Activated T-cell treated with anti-CD3 and anti-CD28 coated beads for 1 hour (primary cell): Measurements from ENCODE around the gene PCBD1.

ENCODE experiments used
- DNase-seq: peaks from one replicate; pipeline ENCODE4 v3.0.0-alpha.2; 2020; ENCODE audit warnings: low read depth

PCBD1 gene

DNA sequence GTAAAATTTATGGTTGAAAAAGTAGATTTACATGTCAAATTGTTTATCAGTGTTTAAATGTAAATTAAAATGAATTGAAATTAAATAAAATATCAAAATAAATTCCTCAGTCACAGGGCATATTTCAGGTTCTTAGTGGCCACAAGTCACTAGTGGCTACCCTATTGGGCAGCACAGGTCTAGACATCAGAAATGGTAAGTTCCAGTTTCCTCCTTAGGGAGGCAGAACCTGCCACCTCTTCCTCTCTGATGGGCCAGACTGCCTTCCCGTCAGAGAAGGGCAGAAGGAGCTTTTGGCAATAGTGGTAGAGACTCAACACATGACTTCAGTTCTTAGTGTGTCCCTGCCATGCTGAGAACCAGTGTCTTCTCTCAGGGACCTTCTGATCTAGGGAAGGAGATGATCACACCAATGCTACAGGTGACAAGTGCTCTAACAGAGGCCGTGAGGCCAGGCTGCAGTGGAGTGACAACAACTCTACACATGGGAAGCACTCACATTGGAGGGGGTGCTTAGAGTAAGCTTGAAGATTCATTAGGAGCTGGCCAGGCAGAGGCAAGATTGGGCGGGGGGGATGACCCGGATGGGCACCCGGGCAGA is 14.4 kb upstream of the PCBD1 start:
- DNase-seq: no peak

DNA sequence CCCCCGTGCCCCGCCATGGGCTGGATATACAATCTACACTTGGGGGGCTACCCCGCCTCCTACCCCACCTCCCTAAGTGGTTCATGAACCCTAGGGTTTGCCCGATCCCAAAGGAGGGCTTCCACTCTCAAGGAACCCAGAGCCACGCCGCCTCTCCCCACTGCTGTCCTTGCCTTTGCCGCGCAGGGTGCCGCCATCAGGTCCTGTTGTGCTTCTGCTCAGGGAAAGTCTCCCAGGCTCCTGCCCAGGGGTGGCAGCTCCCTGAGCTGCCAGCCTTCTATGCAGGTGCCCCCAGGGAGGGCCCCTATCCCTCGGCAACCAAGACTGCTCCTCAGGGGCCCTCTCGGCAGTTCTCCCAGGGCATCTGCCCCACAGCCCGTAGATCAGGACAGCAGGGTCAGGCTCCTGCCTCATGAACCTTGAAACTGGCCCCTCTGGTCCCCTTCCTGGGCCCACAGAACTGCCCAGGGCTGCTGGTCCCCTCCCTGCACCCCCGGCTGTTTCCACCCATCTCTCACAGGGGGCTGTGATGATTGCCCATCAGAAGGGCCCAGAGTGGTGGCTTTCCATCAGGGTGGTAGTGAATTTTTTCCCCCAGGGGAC is 13.0 kb upstream of the PCBD1 start:
- DNase-seq: no peak

DNA sequence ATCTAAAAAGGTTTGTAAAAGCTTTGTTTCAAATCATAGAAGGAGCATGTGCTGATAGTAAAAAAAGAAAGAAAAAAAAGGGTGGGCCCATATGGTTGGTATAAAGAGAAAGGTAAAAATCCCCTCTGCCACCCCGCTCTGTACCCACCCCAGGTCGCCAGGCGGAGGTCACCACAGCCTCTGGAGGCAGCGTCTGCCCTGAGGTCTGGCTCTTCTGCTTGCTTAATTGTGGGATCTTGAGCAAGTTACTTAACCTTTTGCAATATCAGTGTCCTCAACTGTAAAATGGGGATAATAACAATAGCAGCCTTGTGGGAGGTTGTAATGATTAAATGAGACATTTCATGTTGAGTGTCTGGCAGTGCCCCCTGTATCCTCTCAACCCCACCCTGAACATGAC is 10.7 kb upstream of the PCBD1 start:
- DNase-seq: no peak

DNA sequence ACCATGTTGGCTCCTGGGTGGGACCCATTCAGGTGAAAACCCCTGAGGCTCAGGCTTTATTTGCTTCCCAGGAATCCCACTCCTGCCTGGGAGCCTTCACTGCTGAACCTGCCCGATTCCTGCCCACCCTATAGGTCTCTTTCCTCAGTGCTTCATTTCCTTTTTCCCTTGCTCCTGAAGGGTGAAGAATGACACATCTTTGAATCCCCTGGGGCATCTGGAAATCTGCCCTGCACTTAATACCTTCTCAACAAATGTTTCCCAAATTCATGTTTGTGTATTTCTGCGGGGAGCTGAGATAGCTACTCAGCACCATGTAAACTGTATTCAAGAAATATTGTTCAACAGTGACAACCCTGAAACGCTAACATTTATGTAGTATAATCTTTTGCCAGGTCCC is 10.3 kb upstream of the PCBD1 start:
- no peak for DNase-seq

DNA sequence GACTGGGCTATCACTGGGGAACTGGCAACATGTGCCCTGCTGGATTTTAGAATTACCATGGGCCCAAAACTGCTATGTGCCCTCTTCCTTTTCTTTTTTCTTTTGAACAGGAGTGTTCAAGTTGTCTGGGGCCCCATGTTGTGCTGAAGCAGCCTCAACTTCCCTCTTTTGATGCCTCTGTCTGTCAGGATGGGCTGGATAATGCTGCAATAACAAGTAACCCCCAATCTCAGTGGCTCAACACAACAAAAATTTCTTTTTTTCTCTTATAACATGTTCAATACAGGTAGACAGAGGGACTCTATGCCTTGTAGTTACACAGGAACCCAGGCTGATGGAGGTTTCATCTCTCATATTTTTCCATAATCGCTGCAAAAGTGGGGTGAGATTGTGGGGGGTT is 8.2 kb upstream of the PCBD1 start:
- DNase-seq: no peak

DNA sequence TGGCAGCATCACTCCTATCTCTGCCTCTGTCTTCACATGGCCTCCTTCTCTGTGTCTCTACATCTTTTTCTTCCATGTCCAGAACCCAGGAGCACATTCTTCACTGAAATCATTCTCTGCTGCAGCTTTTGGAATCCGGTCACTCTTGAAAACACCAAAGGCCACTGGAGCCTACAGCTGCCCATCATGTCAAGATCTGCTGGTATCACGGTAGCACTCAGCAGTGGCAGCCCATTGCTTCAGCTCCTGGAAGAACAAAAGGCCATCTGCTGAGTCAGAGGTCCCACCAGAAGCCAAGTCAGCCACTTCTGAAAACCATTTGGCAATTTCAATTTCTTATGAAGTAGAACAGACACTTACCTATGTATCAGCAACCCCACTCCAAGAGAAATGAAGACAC is 6.1 kb upstream of the PCBD1 start:
- DNase-seq: no peak

DNA sequence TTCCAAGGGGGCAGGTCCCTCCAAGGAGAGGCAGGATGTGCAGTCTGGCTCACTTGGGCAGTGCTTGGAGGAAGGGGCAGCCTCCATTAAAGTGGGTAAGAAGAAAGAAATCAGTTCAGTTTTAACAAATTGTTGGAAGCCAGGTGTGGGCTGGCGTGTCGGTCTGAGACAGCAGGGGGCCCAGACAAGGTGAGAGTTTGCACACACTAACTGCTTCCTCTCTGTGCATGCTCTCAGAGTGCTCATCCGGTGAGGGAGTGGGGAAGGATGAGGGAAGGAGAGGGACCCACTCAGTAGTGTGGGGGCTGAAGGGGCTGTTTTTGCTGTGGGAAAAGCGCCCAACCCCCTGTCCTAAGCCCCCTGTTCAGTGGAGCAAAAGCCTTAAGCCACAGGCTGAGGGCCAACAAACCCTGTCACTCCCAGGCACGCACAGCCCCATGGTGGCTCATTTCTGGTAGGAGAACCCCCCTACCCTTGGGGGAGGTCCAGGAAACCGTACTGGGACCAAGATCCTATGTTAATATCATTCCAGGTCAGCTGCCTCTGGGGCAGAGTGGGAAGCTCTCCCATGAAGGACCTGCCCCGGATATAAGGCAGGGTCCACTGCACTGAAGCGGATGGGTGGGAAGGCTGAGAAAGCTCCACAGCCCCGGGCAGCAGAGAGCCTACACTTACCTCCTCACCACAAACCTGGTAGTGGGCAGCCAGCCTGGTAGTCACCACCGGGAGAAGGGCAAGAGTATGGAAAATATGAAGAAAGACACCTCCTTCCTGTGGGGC is 5.1 kb upstream of the PCBD1 start:
- no peak for DNase-seq

DNA sequence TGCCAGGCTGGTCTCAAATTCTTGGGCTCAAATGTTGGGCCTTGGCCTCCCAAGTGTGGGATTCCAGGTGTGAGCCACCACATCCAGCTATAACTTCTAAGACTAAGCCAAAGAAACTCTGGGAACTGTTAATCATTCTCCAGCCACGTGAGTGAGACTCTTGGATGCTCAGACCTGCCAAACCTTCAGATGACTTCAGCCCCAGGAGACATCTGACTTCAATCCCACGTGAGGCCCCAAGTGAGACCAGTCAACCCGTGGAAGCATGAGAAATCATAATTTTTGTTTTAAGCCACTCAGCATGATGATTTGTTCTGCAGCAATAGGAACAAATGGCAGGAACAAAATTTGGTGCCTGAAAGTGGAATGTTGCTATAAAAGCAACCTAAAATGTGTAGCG is 4.3 kb upstream of the PCBD1 start:
- DNase-seq: no peak

DNA sequence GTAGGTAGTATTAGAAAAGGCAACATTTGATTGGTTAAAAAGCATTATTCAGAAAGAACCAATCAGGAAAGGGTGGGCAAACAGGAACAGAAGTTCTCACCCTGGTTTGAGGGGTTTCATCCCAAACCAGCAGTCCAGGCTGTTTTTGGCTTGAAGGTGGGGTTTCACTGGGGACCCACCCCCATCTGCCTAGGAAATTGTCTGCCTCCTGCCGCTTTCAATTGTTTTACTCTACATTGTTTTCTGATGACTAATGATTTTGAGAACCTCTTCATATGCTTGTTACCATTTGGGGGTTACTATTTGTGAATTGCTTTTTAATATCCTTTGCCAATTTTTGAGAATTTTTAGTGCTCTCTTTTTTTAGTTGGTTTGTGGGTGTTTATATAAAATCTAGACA is 3.3 kb upstream of the PCBD1 start:
- DNase-seq: no peak

DNA sequence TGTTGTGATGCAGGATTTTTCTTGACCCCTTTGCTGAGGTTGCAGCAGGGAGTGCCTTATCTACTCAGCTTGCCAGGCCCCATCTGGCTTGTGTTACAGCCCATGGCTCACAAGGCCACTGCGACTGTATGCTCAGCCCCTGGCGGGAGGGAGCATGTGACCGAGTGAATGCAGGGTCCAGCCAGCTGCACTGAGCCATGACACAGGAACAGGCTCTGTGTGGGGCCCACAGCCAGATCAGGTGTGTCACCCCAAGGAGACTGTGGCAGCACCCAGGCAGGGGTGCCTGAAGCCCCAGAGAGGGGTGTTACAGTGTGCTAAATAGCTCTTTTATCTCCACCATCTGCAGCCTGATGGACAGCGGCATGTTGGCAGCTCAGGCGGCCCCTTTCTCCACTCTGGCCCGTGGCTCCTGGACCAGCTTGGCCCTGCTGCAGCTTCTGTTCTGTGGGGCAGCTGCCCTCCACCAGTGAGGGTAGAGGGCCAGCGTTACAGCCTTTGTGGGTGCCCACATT is 2.6 kb upstream of the PCBD1 start:
- no peak for DNase-seq

DNA sequence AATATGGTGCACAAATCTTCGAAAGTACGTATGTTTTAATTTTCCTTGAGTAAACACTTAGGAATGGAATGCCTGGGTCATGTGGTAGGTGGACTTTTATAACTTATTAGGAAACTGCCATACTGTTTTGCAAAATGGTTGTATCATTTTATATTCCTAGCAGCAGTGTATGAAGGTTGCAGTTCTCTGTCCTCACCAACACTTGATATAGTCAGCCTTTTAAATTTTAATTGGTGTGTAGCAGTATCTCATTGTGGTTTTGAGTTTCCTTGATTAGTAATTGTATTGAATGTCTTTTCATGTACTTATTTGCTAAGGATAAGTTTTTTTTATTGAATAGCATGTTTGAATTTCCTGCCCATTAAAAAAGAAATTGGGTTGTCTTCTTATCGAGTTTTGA is 926 bp upstream of the PCBD1 start:
- DNase-seq: no peak

DNA sequence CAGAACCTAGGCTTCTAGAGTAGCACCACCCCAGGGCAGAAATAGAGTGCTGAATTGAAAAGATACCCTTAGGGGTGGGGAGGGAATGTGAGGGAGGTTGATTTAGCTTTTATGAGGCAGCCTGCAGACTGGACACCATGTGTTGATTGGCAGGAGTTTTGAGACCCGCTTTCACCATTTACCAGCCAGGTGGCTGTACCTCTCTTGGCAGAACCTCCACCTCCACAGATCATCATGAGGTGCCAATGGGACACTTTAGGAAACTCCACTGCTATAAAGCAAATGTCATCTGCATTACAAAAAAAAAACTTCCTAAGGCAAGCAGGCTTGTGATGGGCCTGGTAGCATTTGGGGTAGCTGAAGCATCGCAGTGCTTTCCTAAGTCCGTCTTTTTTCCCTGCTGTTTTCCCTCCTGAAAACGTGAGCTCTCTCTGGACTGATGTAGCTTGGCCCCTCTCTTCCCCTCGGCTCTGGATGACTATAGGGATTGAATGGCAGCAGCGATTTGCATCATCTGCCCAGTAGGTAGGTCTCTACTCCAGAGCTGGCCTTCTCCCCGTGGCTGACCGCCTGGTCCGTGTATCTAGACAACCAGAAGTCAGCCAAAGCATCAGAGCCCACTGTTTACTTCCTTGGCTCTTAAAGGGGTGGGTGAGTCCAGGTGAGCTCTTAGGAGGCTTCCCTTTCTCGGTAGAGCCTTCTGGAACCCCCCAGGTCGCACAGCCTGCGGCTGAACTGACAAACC is 1.3 kb downstream of the PCBD1 start:
- no peak for DNase-seq

DNA sequence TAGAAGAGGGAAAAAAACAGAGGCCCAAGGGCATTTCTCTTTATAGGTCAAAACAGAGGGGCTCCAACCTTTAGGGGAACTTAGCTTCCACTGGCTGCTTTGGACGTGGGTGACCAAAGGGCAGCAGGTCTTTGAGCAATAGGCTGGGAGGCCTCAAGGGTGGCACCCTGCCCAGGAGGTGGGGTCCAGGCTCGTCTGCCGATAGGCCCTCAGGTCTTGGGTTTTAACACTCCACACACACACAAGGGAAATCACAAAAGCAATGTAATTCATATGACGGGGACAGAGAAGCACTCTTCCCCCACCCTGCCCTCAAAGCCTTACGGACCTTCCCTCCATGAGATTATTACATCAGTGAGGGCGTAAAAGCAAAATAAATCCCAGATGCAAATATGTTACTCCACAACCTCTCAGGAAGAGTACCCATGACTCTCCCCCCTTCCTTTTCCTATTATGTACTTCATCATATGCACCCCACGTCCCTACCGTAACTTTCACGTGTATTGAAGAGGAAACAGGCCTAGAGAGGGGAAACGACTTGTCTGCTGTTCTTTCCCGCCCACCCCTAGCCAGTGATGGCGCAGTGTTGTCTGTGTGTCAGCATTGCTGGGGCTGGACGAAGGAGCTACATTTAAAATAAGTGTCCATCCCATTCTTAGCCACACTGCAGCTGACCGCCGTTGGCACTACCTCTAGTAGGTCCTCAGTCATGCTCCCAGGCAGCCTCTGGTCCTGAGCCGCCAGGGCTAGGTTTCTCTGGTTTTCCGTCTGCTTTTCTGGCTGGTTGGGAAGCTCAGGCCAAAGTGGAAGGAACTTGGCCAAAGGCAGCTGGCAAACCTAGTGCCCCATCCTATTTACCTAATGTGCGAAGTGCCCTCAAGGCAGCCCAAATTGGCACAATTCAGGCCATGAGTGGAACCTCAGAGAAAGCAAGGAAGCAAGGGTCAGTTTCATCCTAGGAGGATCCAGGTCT is 2.1 kb downstream of the PCBD1 start:
- no peak for DNase-seq

DNA sequence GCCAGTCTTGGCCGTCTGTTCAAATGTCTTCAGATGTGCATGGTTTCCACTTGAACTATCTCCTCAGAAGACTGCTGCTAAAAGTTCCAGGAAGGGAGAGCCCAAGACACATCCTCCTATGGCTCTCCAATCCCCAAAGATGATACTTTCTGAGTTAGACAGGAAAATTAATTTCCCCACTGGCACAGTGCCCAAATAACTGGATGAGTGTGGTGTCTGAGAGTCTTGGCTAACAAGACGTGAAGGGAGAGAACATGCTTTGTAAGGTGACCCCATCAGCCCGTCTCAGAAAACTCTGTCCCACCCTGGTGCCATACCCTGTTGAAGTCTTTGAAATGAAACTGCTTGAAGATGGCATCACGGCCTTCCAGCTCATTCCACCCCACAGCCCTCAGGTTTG is 2.9 kb downstream of the PCBD1 start:
- DNase-seq: no peak

DNA sequence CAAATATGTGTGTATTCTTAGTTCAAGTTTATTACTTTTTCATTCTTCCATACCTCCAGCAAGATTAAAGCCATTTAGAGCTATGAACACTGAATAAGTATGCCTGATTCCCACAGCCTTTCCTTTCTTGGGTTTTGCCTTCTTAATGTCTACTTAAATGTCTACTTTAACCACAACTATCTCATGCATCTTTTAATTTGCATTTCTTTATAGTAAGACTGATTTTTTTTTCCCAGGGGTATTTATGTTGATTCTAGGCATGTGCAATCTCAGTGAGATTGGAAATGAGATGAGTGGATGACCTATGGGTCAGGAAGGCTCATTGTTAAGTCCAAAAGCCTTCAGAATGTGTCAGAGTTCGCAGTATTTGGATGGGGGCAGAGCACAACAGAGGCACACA is 3.6 kb downstream of the PCBD1 start:
- no peak for DNase-seq

DNA sequence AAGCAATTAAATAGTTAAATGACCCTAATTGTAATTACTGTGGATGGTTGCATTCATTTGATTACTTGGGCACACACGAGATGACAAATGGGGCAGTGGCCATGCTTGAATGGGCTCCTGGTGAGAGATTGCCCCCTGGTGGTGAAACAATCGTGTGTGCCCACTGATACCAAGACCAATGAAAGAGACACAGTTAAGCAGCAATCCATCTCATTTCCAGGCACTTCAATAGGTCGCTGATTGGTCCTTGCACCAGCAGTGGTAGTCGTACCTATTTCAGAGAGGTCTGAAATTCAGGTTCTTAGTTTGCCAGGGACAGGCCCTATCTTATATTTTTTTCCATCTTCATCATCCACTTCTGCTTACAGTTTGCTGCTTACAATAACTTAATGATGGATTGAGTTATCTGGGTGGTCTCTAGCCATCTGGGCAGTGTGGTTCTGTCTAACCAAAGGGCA is 8.3 kb downstream of the PCBD1 start:
- peak; percentile 63 for DNase-seq

DNA sequence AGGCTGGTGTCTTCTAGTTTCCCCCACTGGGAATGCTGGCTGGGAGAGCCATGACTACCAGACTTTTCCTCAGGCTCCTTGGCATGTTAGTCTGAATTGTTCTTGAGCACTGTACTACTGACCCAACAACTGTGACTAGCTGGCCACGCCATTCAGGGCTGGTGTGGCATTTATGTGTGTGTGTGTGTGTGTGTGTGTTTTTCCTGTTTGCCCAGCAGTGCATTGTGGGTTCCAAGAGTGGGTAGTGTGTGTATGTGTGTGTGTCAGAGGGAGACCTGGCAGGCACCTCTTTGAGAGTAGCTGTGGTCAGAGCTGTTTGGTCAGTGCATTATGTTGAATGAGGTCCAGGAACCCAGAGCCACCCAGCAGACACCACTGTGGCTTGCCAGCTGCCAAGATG is 9.2 kb downstream of the PCBD1 start:
- DNase-seq: no peak

DNA sequence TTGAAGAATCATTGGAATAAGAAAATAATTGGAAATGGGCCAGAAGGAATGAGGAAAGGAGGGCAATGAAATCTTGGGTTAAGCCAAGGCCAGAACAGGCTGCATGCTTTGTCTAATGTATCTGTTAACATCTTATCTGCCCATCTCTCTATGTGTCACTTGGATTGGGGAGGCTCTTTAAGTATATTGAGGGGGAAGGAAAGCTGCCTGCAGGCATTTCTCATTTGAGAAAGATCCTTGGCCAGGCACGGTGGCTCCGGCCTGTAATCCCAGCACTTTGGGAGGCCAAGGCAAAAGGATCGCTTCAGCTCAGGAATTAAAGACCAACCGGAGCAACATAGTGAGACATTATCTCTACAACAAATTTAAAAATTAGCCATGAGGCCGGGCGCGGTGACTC is 14.3 kb downstream of the PCBD1 start:
- no peak for DNase-seq

DNA sequence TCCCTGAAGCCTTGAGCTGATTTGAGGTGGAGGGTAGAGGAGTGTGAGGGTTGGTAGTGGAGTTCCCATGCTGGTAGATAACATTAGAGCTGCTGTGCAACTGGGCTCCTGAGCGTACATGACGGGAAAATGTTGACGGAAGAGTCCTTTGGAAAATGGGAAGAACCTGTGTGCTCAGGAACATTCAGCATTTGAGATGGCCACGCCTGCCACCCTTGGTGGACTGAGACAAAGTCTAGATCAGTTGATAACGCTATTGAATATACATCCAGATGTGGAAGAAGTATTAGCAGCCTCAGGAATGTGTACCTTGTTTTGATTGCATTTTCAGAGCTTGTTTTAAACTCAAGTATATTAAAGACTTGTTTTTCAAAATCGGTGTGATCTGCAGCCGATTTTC is 16.1 kb downstream of the PCBD1 start:
- no peak for DNase-seq

DNA sequence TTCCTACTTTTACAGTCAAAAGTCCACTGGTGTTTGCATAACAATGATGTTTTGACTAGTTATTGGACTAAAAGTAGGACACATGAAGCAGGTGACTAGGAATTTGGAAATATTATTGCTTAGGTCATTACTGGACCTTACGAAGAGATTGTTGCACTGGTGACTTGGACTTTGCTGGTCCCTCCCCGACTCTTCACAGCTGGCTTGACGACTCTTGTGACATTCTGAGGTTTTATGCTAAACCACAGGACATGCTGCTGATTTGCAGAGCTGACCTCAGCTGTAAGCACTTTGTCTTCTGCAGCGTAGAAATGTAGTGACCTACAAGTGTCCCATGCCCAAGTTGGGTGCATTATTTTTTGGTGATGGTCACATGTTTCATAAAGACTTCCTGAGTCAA is 21.9 kb downstream of the PCBD1 start:
- DNase-seq: no peak

DNA sequence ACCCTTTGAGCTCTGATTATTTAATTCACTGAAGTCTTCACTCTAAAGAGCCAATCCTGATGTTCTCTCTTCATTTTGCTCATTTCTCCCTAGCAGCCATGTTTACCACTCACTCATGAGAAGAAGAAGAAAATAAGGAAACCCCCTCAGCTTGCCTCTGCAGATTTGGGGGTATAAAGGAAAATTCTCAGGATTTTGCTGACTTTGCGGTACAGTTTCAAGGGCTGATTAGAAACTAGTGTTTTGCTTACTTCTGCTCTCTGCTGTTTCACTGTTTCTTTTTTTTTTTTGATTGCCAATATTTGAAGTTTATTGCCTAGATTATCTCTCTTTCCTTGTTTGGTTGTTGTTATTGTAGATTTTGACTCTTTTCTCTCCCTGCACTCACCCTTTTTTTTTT is 23.4 kb downstream of the PCBD1 start:
- DNase-seq: no peak
